ENCODE results near the gene C1orf87. TPM values are rescaled to one million over a fixed set of nuclear protein-coding genes. Genes with fewer than 3 reads are reported as not detected.

C1orf87 gene
- total RNA-seq, 1 experiment from 2014 or later, result not detected

- no peak for DNase-seq
- Histone ChIP-seq H3K36me3 (no peaks in the 10 kb centered on the region), H3K9me3 (no peaks in the 10 kb centered on the region), H3K4me3 (no peak overlapping the region), H3K27me3 (no peaks in the 10 kb centered on the region)
Observed at GRCh38 chr1:60069691-60070090, 3.9 kb downstream of the C1orf87 start.

- no peaks in the 10 kb centered on the region for H3K36me3 ChIP-seq
- no peaks in the 10 kb centered on the region for H3K9me3 ChIP-seq
- H3K27me3 ChIP-seq, result no peaks in the 10 kb centered on the region
- no peak overlapping the region for H3K4me3 ChIP-seq
- no peak for DNase-seq
Observed at GRCh38 chr1:60068393-60069045, 5.1 kb downstream of the C1orf87 start.

- H3K27me3 ChIP-seq, result no peaks in the 10 kb centered on the region
- H3K36me3 ChIP-seq, result no peaks in the 10 kb centered on the region
- no peaks in the 10 kb centered on the region for H3K9me3 ChIP-seq
- H3K4me3 ChIP-seq, result no peak overlapping the region
- no peak for DNase-seq
Observed at GRCh38 chr1:60066001-60066400, 7.6 kb downstream of the C1orf87 start.

GRCh38 chr1:60065199-60065598 is 8.4 kb downstream of the C1orf87 start:
- H3K27me3 ChIP-seq, result no peaks in the 10 kb centered on the region
- H3K36me3 ChIP-seq, result no peaks in the 10 kb centered on the region
- no peak for DNase-seq
- H3K4me3 ChIP-seq, result no peak overlapping the region
- no peaks in the 10 kb centered on the region for H3K9me3 ChIP-seq

GRCh38 chr1:60063561-60063960 is 10.0 kb downstream of the C1orf87 start:
- Histone ChIP-seq H3K9me3 (no peaks in the 10 kb centered on the region), H3K27me3 (no peaks in the 10 kb centered on the region), H3K36me3 (no peaks in the 10 kb centered on the region), H3K4me3 (no peak overlapping the region)
- DNase-seq, result no peak

- Histone ChIP-seq H3K27me3 (no peaks in the 10 kb centered on the region), H3K36me3 (no peaks in the 10 kb centered on the region), H3K4me3 (no peak overlapping the region), H3K9me3 (no peaks in the 10 kb centered on the region)
- no peak for DNase-seq
Observed at GRCh38 chr1:60059468-60059867, 14.1 kb downstream of the C1orf87 start.

GRCh38 chr1:60055336-60055735 is 18.2 kb downstream of the C1orf87 start:
- H3K36me3 ChIP-seq, result no peaks in the 10 kb centered on the region
- no peak for DNase-seq
- no peak overlapping the region for H3K4me3 ChIP-seq
- no peaks in the 10 kb centered on the region for H3K9me3 ChIP-seq
- no peaks in the 10 kb centered on the region for H3K27me3 ChIP-seq

- H3K4me3 ChIP-seq, result no peak overlapping the region
- H3K36me3 ChIP-seq, result no peaks in the 10 kb centered on the region
- no peaks in the 10 kb centered on the region for H3K9me3 ChIP-seq
Observed at GRCh38 chr1:60054374-60054773, 19.2 kb downstream of the C1orf87 start.

GRCh38 chr1:60052601-60053000 is 21.0 kb downstream of the C1orf87 start:
- H3K27me3 ChIP-seq, result no peaks in the 10 kb centered on the region
- no peaks in the 10 kb centered on the region for H3K36me3 ChIP-seq
- H3K4me3 ChIP-seq, result no peak overlapping the region
- H3K9me3 ChIP-seq, result no peaks in the 10 kb centered on the region
- DNase-seq, result no peak

More at GRCh38 chr1:60054374-60054773, 19.2 kb downstream of the C1orf87 start:
- no peak for DNase-seq
- no peaks in the 10 kb centered on the region for H3K27me3 ChIP-seq

- H3K27me3 ChIP-seq, result no peaks in the 10 kb centered on the region
- H3K36me3 ChIP-seq, result no peaks in the 10 kb centered on the region
- DNase-seq, result no peak
- no peaks in the 10 kb centered on the region for H3K9me3 ChIP-seq
- no peak overlapping the region for H3K4me3 ChIP-seq
Observed at GRCh38 chr1:60051191-60051590, 22.4 kb downstream of the C1orf87 start.

GRCh38 chr1:60049188-60049587 is 24.4 kb downstream of the C1orf87 start:
- Histone ChIP-seq H3K9me3 (no peaks in the 10 kb centered on the region), H3K4me3 (no peak overlapping the region)

GRCh38 chr1:60044881-60045280 is 28.7 kb downstream of the C1orf87 start:
- Histone ChIP-seq H3K4me3 (no peak overlapping the region), H3K36me3 (no peaks in the 10 kb centered on the region), H3K9me3 (no peaks in the 10 kb centered on the region), H3K27me3 (no peaks in the 10 kb centered on the region)
- no peak for DNase-seq

More at GRCh38 chr1:60049188-60049587, 24.4 kb downstream of the C1orf87 start:
- no peaks in the 10 kb centered on the region for H3K36me3 ChIP-seq
- no peak for DNase-seq
- no peaks in the 10 kb centered on the region for H3K27me3 ChIP-seq

GRCh38 chr1:60041783-60042182 is 31.8 kb downstream of the C1orf87 start:
- H3K9me3 ChIP-seq, result no peaks in the 10 kb centered on the region
- no peak overlapping the region for H3K4me3 ChIP-seq
- no peak for DNase-seq
- no peaks in the 10 kb centered on the region for H3K36me3 ChIP-seq
- no peaks in the 10 kb centered on the region for H3K27me3 ChIP-seq

GRCh38 chr1:60037669-60038068 is 35.9 kb downstream of the C1orf87 start:
- H3K36me3 ChIP-seq, result no peaks in the 10 kb centered on the region
- H3K27me3 ChIP-seq, result no peaks in the 10 kb centered on the region
- no peak for DNase-seq
- no peaks in the 10 kb centered on the region for H3K9me3 ChIP-seq
- H3K4me3 ChIP-seq, result no peak overlapping the region

GRCh38 chr1:60036856-60037460 is 36.6 kb downstream of the C1orf87 start:
- H3K36me3 ChIP-seq, result no peaks in the 10 kb centered on the region
- H3K9me3 ChIP-seq, result no peaks in the 10 kb centered on the region
- H3K27me3 ChIP-seq, result no peaks in the 10 kb centered on the region
- H3K4me3 ChIP-seq, result no peak overlapping the region
- DNase-seq, result no peak

- Histone ChIP-seq H3K9me3 (no peaks in the 10 kb centered on the region), H3K4me3 (no peak overlapping the region), H3K36me3 (no peaks in the 10 kb centered on the region), H3K27me3 (no peaks in the 10 kb centered on the region)
- no peak for DNase-seq
Observed at GRCh38 chr1:60035921-60036320, 37.6 kb downstream of the C1orf87 start.

- no peaks in the 10 kb centered on the region for H3K27me3 ChIP-seq
- H3K4me3 ChIP-seq, result no peak overlapping the region
- no peak for DNase-seq
- H3K36me3 ChIP-seq, result no peaks in the 10 kb centered on the region
- no peaks in the 10 kb centered on the region for H3K9me3 ChIP-seq
Observed at GRCh38 chr1:60034999-60035398, 38.6 kb downstream of the C1orf87 start.

GRCh38 chr1:60033066-60033465 is 40.5 kb downstream of the C1orf87 start:
- no peaks in the 10 kb centered on the region for H3K9me3 ChIP-seq
- no peak for DNase-seq
- no peak overlapping the region for H3K4me3 ChIP-seq
- no peaks in the 10 kb centered on the region for H3K36me3 ChIP-seq
- H3K27me3 ChIP-seq, result no peaks in the 10 kb centered on the region
